Erythroblast (primary cell): ENCODE measurements around the gene NOS3.

Experiments used
- GATA1 ChIP-seq: IDR thresholded peaks from 2 replicates; pipeline ENCODE4 v1.6.1; 2011; ENCODE audit warnings: low read depth, mild to moderate bottlenecking, control low read depth, low read length, moderate library complexity
- POLR2A ChIP-seq: IDR thresholded peaks from 2 replicates; pipeline ENCODE4 v1.6.1; 2011; ENCODE audit warnings: mild to moderate bottlenecking, low read length

GRCh38 chr7:151034312-151035025, 43.7 kb downstream of the NOS3 start:
- TF ChIP-seq POLR2A, result peak; percentile 15
- TF ChIP-seq GATA1, result no peak
